Ovary (tissue), 3 donors: ENCODE data around the gene PTPRN2.

Source experiments
- EP300 ChIP-seq: sonication (generic); formaldehyde crosslinking; IDR thresholded peaks from one replicate; pipeline ENCODE4 v1.6.1; 2017; ENCODE audit warnings: antibody characterized with exemption
- POLR2A ChIP-seq: fragments of 450-650 bp; IDR thresholded peaks from one replicate; pipeline ENCODE4 v1.6.1; 2017; ENCODE audit warnings: antibody characterized with exemption, mild to moderate bottlenecking, moderate library complexity
- TF ChIP-seq, protein P1 (sequence below), 3 donors: fragments of 450-650 bp in 2 of 3; fragments of 200-600 bp in 1 of 3; IDR thresholded peaks; one replicate each; pipeline versions ENCODE4 v1.5.1 to v1.8.0; 2016 to 2022; ENCODE audit warnings: antibody characterized with exemption in 3 of 3, mild to moderate bottlenecking in 1 of 3
- donor health status: DM: no; HTN: no; CAD: no.

DNA sequence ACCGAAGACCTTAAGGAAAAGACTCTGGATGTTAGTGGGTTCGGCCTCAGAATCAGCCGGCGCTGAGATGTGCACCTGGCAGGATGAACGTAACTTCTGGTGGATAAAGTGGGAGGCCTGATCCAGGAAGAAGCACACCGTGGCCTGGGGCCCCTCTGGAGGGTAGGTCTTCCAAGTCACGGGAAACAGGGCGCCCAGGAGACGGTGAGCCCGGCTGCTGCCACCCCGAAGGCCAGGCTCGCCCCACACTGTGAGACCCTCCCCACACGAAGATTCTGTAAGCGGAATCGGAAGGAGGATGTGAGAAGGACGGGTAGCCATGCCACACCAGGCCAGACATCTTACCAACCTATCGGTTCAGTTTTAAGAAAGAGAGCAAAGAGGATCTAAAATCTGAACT lies 971.8 kb downstream of the PTPRN2 start:
- TF ChIP-seq EP300 (no peak), POLR2A (no peak)
- TF ChIP-seq, protein P1, sequence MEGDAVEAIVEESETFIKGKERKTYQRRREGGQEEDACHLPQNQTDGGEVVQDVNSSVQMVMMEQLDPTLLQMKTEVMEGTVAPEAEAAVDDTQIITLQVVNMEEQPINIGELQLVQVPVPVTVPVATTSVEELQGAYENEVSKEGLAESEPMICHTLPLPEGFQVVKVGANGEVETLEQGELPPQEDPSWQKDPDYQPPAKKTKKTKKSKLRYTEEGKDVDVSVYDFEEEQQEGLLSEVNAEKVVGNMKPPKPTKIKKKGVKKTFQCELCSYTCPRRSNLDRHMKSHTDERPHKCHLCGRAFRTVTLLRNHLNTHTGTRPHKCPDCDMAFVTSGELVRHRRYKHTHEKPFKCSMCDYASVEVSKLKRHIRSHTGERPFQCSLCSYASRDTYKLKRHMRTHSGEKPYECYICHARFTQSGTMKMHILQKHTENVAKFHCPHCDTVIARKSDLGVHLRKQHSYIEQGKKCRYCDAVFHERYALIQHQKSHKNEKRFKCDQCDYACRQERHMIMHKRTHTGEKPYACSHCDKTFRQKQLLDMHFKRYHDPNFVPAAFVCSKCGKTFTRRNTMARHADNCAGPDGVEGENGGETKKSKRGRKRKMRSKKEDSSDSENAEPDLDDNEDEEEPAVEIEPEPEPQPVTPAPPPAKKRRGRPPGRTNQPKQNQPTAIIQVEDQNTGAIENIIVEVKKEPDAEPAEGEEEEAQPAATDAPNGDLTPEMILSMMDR (IDR thresholded peaks at IDR 0.05), result no peak
